GM12878 (cell line): Measurements from ENCODE around the gene KPNA1. TPM values are rescaled to one million over a fixed set of nuclear protein-coding genes. Genes with fewer than 3 reads are reported as not detected.

Source experiments
- ATAC-seq: fragments of 200-7000 bp; cut with Tn5 transposase; 3 replicates; pipeline ENCODE4 v1.9.1; 2020; ENCODE audit warnings: mild to moderate bottlenecking, moderate library complexity
- BruUV-seq: library from RNA; stranded (reverse); fragments of 400-500 nt; replicated peaks from 2 replicates; lab custom pipeline; 2021; lab: Mats Ljungman, UMichigan
- CTCF ChIA-PET: fragments of 300-600 bp; sonication (Branson Sonifier 250); formaldehyde crosslinking; extraction: SDS; loops from one replicate; lab custom pipeline; 2021; ENCODE audit warnings: inconsistent platforms; lab: Yijun Ruan, JAX
- POLR2A ChIA-PET: fragments of 350-600 bp; formaldehyde crosslinking; extraction: SDS; loops from one replicate; lab custom pipeline; 2021; ENCODE audit warnings: inconsistent platforms; lab: Charles Lee
- RAD21 ChIA-PET: fragments of 300-600 bp; sonication (Branson Sonifier 250); formaldehyde crosslinking; loops from one replicate; lab custom pipeline; 2023; ENCODE audit warnings: antibody characterized with exemption; ENCODE audit not compliant: unreplicated experiment; lab: Charles Lee
- SMC1A ChIA-PET: fragments of 300-600 bp; sonication (Branson Sonifier 250); formaldehyde crosslinking; loops from one replicate; lab custom pipeline; 2023; ENCODE audit not compliant: unreplicated experiment, uncharacterized antibody; lab: Charles Lee
- DNase-seq: peaks from one replicate; pipeline ENCODE4 v3.0.0-alpha.2; 2011; ENCODE audit warnings: low read depth, low spot score
- FAIRE-seq: peaks from 3 replicates; lab custom pipeline; 2011; peaks lifted over from hg19 to GRCh38; lab: Jason Lieb, UNC
- H2AFZ ChIP-seq: 2 replicates; pipeline ENCODE4 v1.6.0; 2011; ENCODE audit warnings: low read depth, low read length, control low read depth; ENCODE audit not compliant: control insufficient read depth
- H3K27ac ChIP-seq: 2 replicates; pipeline ENCODE4 v1.5.1; 2011; ENCODE audit warnings: control low read depth; ENCODE audit not compliant: control insufficient read depth, insufficient read depth
- H3K27me3 ChIP-seq, 2 experiments: replicated peaks in 1 of 2; 2 replicates each; pipeline versions ENCODE4 v1.6.0 to v1.6.1; 2011; ENCODE audit warnings: low read length in 1 of 2; ENCODE audit not compliant: control insufficient read depth in 2 of 2, insufficient read depth in 2 of 2
- H3K36me3 ChIP-seq, 2 experiments: 2 replicates each; pipeline ENCODE4 v1.5.1; 2011; ENCODE audit warnings: low read length in 1 of 2; ENCODE audit not compliant: control insufficient read depth in 2 of 2, insufficient read depth in 2 of 2
- H3K4me1 ChIP-seq: 2 replicates; pipeline ENCODE4 v1.6.1; 2011; ENCODE audit warnings: mild to moderate bottlenecking, low read length, moderate library complexity, mixed read lengths; ENCODE audit not compliant: control insufficient read depth, insufficient read depth
- H3K4me2 ChIP-seq: 2 replicates; pipeline ENCODE4 v1.6.0; 2011; ENCODE audit warnings: control low read depth; ENCODE audit not compliant: control insufficient read depth, insufficient read depth
- H3K4me3 ChIP-seq: fragments of 200-600 bp; sonication (generic); 2 replicates; pipeline ENCODE4 v1.5.1; 2016
- H3K79me2 ChIP-seq: 2 replicates; pipeline ENCODE4 v1.6.0; 2011; ENCODE audit warnings: low read length; ENCODE audit not compliant: control insufficient read depth, insufficient read depth
- H3K9ac ChIP-seq: 2 replicates; pipeline ENCODE4 v1.8.0; 2011; ENCODE audit warnings: low read length, control low read depth, mixed read lengths; ENCODE audit not compliant: control insufficient read depth, insufficient read depth
- H3K9me3 ChIP-seq: replicated peaks from 3 replicates; pipeline ENCODE4 v1.5.1; 2011; ENCODE audit warnings: mild to moderate bottlenecking, low read length; ENCODE audit not compliant: control insufficient read depth, insufficient read depth
- H4K20me1 ChIP-seq: 2 replicates; pipeline ENCODE4 v1.6.0; 2011; ENCODE audit not compliant: control insufficient read depth, insufficient read depth
- BHLHE40 ChIP-seq, 2 experiments: fragments of 450-650 bp in 1 of 2; IDR thresholded peaks; 2 replicates each; pipeline ENCODE4 v1.6.1; 2011 to 2017; ENCODE audit warnings: low read depth in 2 of 2, borderline replicate concordance in 1 of 2, improper control_type of control experiment in 1 of 2, low read length in 1 of 2, mild to moderate bottlenecking in 1 of 2
- CREB1 ChIP-seq: IDR thresholded peaks from 2 replicates; pipeline ENCODE4 v1.6.1; 2012; ENCODE audit warnings: low read depth, mild to moderate bottlenecking, inconsistent platforms
- JUND ChIP-seq: IDR thresholded peaks from 2 replicates; pipeline ENCODE4 v1.6.1; 2012; ENCODE audit warnings: low read depth, mild to moderate bottlenecking, low read length, improper control_type of control experiment, moderate library complexity
- LARP7 ChIP-seq: fragments of 450-650 bp; IDR thresholded peaks from 2 replicates; pipeline ENCODE4 v1.6.1; 2017; ENCODE audit warnings: mild to moderate bottlenecking
- MEF2A ChIP-seq: IDR thresholded peaks from 2 replicates; pipeline ENCODE4 v1.6.1; 2011; ENCODE audit warnings: low read depth, mild to moderate bottlenecking, low read length, moderate library complexity; ENCODE audit not compliant: insufficient read depth
- MXI1 ChIP-seq: fragments of 150-350 bp; IDR thresholded peaks from 2 replicates; pipeline ENCODE4 v1.6.1; 2011; ENCODE audit warnings: low read depth, mild to moderate bottlenecking, inconsistent platforms, low read length, improper control_type of control experiment
- NR2C1 ChIP-seq: fragments of 450-650 bp; IDR thresholded peaks from 2 replicates; pipeline ENCODE4 v1.6.1; 2017; ENCODE audit warnings: antibody characterized with exemption, mild to moderate bottlenecking, moderate library complexity
- POU2F2 ChIP-seq: IDR thresholded peaks from 3 replicates; pipeline ENCODE4 v1.6.1; 2011; ENCODE audit warnings: low read depth, mild to moderate bottlenecking, low read length, borderline replicate concordance
- RB1 ChIP-seq: fragments of 450-650 bp; formaldehyde crosslinking; IDR thresholded peaks from 2 replicates; pipeline ENCODE4 v1.6.1; 2017; ENCODE audit warnings: mild to moderate bottlenecking, borderline replicate concordance
- RELA ChIP-seq: fragments of 450-650 bp; IDR thresholded peaks from 2 replicates; pipeline ENCODE4 v1.8.0; 2014; ENCODE audit warnings: borderline replicate concordance; ENCODE audit not compliant: partially characterized antibody
- SIX5 ChIP-seq: IDR thresholded peaks from 2 replicates; pipeline ENCODE4 v1.6.1; 2011; ENCODE audit warnings: mild to moderate bottlenecking, low read depth, low read length, moderate library complexity; ENCODE audit not compliant: severe bottlenecking
- SP1 ChIP-seq: IDR thresholded peaks from one replicate; pipeline ENCODE4 v1.6.1; 2011; ENCODE audit warnings: low read depth, low read length
- SREBF1 ChIP-seq: IDR thresholded peaks from 2 replicates; pipeline ENCODE4 v1.6.1; 2012; ENCODE audit warnings: mild to moderate bottlenecking, low read length
- SUPT20H ChIP-seq: IDR thresholded peaks from 2 replicates; pipeline ENCODE4 v1.6.1; 2011; ENCODE audit warnings: low read depth, mild to moderate bottlenecking, low read length, moderate library complexity, borderline replicate concordance; ENCODE audit not compliant: control insufficient read depth
- YBX1 ChIP-seq: fragments of 450-650 bp; IDR thresholded peaks from 2 replicates; pipeline ENCODE4 v1.6.1; 2016; ENCODE audit warnings: antibody characterized with exemption
- ZNF622 ChIP-seq: fragments of 450-650 bp; IDR thresholded peaks from 2 replicates; pipeline ENCODE4 v1.6.1; 2017; ENCODE audit warnings: mild to moderate bottlenecking, inconsistent platforms
- in situ Hi-C: fragments of 300-500 bp; cut with MboI; formaldehyde crosslinking; loops from 9 replicates; pipeline ENCODE4 v1.14.3; 2018; ENCODE audit warnings: mixed read lengths
- intact Hi-C: fragments of 100-400 bp; cut with micrococcal nuclease; formaldehyde crosslinking; loops from one replicate; pipeline ENCODE4 v1.14.2; 2022; ENCODE audit not compliant: unreplicated experiment
- polyA plus RNA-seq, 11 experiments: library from polyadenylated mRNA; depleted of rRNA in 4 of 11; unstranded in 6 of 11; stranded (reverse) in 5 of 11; fragments of >200 nt; fragmentation: Nextera tagmentation in 4 of 11; fragmentation: Illumina TruSeq in 1 of 11; extraction: Ambion mirVana in 4 of 11; extraction: Trizol in 1 of 11; gene quantifications; 1 replicate in 1 of 11; 2 replicates in 10 of 11; pipeline versions ENCODE4 v1.2.1 to v1.2.3, GENCODE V29; 2011 to 2016; ENCODE audit warnings: inconsistent platforms in 2 of 11, missing spikeins in 2 of 11, low read depth in 1 of 11
- total RNA-seq, 4 experiments: library from RNA; depleted of rRNA in 3 of 4; stranded (reverse); fragments of >200 nt in 3 of 4; fragmentation: Illumina TruSeq in 1 of 4; extraction: Trizol in 1 of 4; gene quantifications; 2 replicates each; pipeline versions ENCODE4 v1.2.1 to v1.2.3, GENCODE V29; 2013 to 2021
- TF ChIP-seq, protein P1 (sequence below), 3 experiments: IDR thresholded peaks in 2 of 3; conservative IDR thresholded peaks in 1 of 3; 2 replicates each; pipeline ENCODE4 v1.5.1; 2011; ENCODE audit warnings: low read depth in 3 of 3, low read length in 3 of 3, mild to moderate bottlenecking in 3 of 3, control low read depth in 2 of 3, moderate library complexity in 2 of 3, inconsistent platforms in 1 of 3, mixed read lengths in 1 of 3; ENCODE audit not compliant: control insufficient read depth in 2 of 3, insufficient read depth in 1 of 3; ENCODE audit errors: extremely low read depth in 1 of 3
- TF ChIP-seq, protein P2 (sequence below): IDR thresholded peaks from 2 replicates; pipeline ENCODE4 v1.6.1; 2012; ENCODE audit warnings: low read depth, low read length, improper control_type of control experiment
- TF ChIP-seq, protein P3 (sequence below): fragments of 450-650 bp; IDR thresholded peaks from 2 replicates; pipeline ENCODE4 v1.6.1; 2017; ENCODE audit warnings: mild to moderate bottlenecking, moderate library complexity

The KPNA1 gene
- total and polyA plus RNA-seq, 10 of the 15 experiments (the other 5 are each of a cell fraction or from before 2014, with no cell fraction given): 8.5 to 52.7 (median 41.0) TPM

DNA sequence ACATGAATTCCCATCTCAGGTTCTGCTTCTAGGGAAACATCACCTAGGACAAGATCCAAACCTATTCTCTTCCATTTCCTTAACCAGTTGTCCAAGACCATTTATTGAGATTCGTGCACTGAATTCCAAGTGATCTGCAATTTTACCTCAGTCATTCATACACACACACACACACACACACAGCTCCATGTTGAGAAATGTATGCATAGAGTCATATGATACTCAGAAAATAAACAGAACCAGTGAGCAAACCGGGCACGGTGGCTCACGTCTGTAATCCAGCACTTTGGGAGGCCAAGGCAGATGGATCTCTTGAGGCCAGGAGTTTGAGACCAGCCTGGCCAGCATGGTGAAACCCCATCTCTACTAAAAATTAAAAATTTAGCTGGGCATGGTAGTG, 6.1 kb upstream of the KPNA1 start (continued):
- TF ChIP-seq, protein P1, sequence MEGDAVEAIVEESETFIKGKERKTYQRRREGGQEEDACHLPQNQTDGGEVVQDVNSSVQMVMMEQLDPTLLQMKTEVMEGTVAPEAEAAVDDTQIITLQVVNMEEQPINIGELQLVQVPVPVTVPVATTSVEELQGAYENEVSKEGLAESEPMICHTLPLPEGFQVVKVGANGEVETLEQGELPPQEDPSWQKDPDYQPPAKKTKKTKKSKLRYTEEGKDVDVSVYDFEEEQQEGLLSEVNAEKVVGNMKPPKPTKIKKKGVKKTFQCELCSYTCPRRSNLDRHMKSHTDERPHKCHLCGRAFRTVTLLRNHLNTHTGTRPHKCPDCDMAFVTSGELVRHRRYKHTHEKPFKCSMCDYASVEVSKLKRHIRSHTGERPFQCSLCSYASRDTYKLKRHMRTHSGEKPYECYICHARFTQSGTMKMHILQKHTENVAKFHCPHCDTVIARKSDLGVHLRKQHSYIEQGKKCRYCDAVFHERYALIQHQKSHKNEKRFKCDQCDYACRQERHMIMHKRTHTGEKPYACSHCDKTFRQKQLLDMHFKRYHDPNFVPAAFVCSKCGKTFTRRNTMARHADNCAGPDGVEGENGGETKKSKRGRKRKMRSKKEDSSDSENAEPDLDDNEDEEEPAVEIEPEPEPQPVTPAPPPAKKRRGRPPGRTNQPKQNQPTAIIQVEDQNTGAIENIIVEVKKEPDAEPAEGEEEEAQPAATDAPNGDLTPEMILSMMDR (IDR thresholded peaks at IDR 0.05 in 2 of 3, conservative IDR thresholded peaks at IDR 0.05 in 1 of 3; ENCODE audit: control insufficient read depth in 2 of 3, extremely low read depth in 1 of 3, insufficient read depth in 1 of 3, low read depth in 3 of 3, low read length in 3 of 3): no peak
- no peak for TF ChIP-seq RELA
- TF ChIP-seq MEF2A: no peak
- no peak for TF ChIP-seq CREB1
- TF ChIP-seq SUPT20H: no peak
- no peak for TF ChIP-seq NR2C1
- no peak for TF ChIP-seq ZNF622
- no peak for TF ChIP-seq MXI1
- no peak for TF ChIP-seq LARP7
- TF ChIP-seq SIX5: no peak
- no peak for TF ChIP-seq YBX1

DNA sequence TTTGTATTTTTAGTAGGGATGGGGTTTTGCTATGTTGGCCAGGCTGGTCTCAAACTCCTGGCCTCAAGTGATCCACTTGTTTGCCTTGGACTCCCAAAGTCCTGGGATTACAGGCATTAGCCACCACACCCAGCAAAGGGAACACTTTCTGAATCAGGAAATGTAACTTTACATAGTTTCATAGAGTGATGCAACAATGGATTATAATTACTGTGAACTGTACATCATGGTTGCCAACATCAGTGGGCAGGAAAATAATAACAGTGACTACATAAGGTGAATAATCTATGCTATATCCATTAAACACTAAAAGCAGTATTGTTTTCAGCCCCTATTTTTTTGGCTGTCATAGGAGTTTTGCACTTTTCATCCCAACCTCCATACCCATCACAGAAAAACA, 5.0 kb upstream of the KPNA1 start:
- POLR2A ChIA-PET: no interaction called here
- H4K20me1 ChIP-seq: no peaks in the 10 kb centered on the region
- BruUV-seq: no TSS peak
- no peaks in the 10 kb centered on the region for H3K27me3 ChIP-seq
- CTCF ChIA-PET: interaction anchor here (1.1 kb wide), 1 partner anchor 23 kb away, joined by 3 read pairs; no protein-coding TSS in a partner anchor
- RAD21 ChIA-PET: interaction anchor here (1.5 kb wide), 1 partner anchor 60 kb away, joined by 4 read pairs; no protein-coding TSS in a partner anchor
- FAIRE-seq (no peak), DNase-seq (no peak), ATAC-seq (no peak)
- no peak overlapping the region for H3K4me3 ChIP-seq
- H3K9ac ChIP-seq: no peak overlapping the region
- SMC1A ChIA-PET: interaction anchor here (1.6 to 2.5 kb wide), 2 partner anchors 51 to 62 kb away, joined by 8 to 10 read pairs; no protein-coding TSS in a partner anchor
- no peak overlapping the region for H3K27ac ChIP-seq
- no peaks in the 10 kb centered on the region for H3K36me3 ChIP-seq
- H3K9me3 ChIP-seq: no peaks in the 10 kb centered on the region
- H3K4me2 ChIP-seq: no peak overlapping the region
- in situ Hi-C loops: no loop called here
- intact Hi-C loops: no loop called here
- no peak overlapping the region for H2AFZ ChIP-seq
- H3K4me1 ChIP-seq: no peaks in the 10 kb centered on the region
- no peaks in the 10 kb centered on the region for H3K79me2 ChIP-seq
- TF ChIP-seq, protein P2, sequence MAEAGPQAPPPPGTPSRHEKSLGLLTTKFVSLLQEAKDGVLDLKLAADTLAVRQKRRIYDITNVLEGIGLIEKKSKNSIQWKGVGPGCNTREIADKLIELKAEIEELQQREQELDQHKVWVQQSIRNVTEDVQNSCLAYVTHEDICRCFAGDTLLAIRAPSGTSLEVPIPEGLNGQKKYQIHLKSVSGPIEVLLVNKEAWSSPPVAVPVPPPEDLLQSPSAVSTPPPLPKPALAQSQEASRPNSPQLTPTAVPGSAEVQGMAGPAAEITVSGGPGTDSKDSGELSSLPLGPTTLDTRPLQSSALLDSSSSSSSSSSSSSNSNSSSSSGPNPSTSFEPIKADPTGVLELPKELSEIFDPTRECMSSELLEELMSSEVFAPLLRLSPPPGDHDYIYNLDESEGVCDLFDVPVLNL: no peak
- no peak for TF ChIP-seq JUND
- TF ChIP-seq, protein P3, sequence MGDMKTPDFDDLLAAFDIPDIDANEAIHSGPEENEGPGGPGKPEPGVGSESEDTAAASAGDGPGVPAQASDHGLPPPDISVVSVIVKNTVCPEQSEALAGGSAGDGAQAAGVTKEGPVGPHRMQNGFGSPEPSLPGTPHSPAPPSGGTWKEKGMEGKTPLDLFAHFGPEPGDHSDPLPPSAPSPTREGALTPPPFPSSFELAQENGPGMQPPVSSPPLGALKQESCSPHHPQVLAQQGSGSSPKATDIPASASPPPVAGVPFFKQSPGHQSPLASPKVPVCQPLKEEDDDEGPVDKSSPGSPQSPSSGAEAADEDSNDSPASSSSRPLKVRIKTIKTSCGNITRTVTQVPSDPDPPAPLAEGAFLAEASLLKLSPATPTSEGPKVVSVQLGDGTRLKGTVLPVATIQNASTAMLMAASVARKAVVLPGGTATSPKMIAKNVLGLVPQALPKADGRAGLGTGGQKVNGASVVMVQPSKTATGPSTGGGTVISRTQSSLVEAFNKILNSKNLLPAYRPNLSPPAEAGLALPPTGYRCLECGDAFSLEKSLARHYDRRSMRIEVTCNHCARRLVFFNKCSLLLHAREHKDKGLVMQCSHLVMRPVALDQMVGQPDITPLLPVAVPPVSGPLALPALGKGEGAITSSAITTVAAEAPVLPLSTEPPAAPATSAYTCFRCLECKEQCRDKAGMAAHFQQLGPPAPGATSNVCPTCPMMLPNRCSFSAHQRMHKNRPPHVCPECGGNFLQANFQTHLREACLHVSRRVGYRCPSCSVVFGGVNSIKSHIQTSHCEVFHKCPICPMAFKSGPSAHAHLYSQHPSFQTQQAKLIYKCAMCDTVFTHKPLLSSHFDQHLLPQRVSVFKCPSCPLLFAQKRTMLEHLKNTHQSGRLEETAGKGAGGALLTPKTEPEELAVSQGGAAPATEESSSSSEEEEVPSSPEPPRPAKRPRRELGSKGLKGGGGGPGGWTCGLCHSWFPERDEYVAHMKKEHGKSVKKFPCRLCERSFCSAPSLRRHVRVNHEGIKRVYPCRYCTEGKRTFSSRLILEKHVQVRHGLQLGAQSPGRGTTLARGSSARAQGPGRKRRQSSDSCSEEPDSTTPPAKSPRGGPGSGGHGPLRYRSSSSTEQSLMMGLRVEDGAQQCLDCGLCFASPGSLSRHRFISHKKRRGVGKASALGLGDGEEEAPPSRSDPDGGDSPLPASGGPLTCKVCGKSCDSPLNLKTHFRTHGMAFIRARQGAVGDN: no peak
- no peak for TF ChIP-seq RB1
- TF ChIP-seq BHLHE40 (IDR thresholded peaks at IDR 0.05; ENCODE audit: borderline replicate concordance in 1 of 2, low read depth in 2 of 2, low read length in 1 of 2): no peak
- no peak for TF ChIP-seq ZNF622
- TF ChIP-seq SREBF1: no peak
- TF ChIP-seq POU2F2: no peak
- no peak for TF ChIP-seq SP1
- no peak for TF ChIP-seq YBX1
